GM12891 (cell line): ENCODE measurements around the gene EYA3.

Source experiments
- POLR2A ChIP-seq: IDR thresholded peaks from 2 replicates; pipeline ENCODE4 v1.6.1; 2011; ENCODE audit warnings: low read depth, low read length, control low read depth
- POLR2AphosphoS5 ChIP-seq: IDR thresholded peaks from 2 replicates; pipeline ENCODE4 v1.6.1; 2011; ENCODE audit warnings: low read depth, low read length, control low read depth
- SPI1 ChIP-seq: IDR thresholded peaks from 2 replicates; pipeline ENCODE4 v1.6.1; 2011; ENCODE audit warnings: low read depth, low read length, control low read depth
- TAF1 ChIP-seq: IDR thresholded peaks from 2 replicates; pipeline ENCODE4 v1.6.1; 2011; ENCODE audit warnings: low read depth, low read length, control low read depth

DNA sequence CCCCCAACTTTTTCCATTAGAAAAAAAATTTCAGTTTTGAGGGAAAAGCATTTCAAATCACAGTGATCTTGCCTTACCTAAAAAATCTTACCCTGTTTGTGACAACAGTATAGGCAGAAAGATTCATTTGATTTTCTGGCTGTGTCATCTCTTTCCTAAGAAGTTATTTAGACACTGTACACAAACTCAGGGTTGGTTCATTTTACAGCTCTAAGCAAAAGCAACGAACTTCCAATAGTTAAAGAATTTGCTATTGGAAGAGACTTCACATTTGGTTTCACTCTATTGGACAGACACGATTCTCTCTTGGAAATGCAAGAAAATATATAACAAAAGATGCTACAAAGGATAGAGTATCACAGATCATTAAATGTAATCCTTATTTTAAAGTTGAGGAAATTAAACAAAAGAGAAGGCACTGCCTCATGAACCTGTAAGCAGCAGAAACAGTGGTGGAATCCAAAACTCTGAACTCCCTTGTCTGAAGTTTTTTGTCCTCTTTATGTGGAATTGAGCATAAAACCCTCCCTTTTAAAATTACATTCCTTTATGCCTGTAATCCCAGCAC, 20.8 kb downstream of the EYA3 start:
- no peak for TF ChIP-seq POLR2A
- no peak for TF ChIP-seq POLR2AphosphoS5
- TF ChIP-seq TAF1, result no peak
- TF ChIP-seq SPI1, result no peak
